Spleen (tissue), 11 donors: ENCODE measurements around the gene LPCAT3. TPM values are rescaled to one million over a fixed set of nuclear protein-coding genes. Genes with fewer than 3 reads are reported as not detected.
A peak's percentile ranks its signal among the peaks of the same experiment; 100 is the strongest.

Experiments
- DNase-seq: peaks from one replicate; pipeline ENCODE4 v3.0.0-alpha.2; 2020
- H3K27ac ChIP-seq, 8 donors: fragments of 200-600 bp; sonication (generic) in 7 of 8; 1 replicate in 4 of 8; 2 replicates in 4 of 8; pipeline versions ENCODE4 v1.5.0 to v1.8.0; 2016 to 2021; ENCODE audit warnings: inconsistent platforms in 4 of 8, mild to moderate bottlenecking in 4 of 8, moderate library complexity in 1 of 8
- H3K27me3 ChIP-seq, 7 donors: fragments of 200-600 bp; sonication (generic) in 6 of 7; replicated peaks in 1 of 7; 1 replicate in 4 of 7; 2 replicates in 3 of 7; pipeline versions ENCODE4 v1.5.0 to v1.8.0; 2016 to 2021; ENCODE audit warnings: inconsistent platforms in 3 of 7, mild to moderate bottlenecking in 1 of 7
- H3K36me3 ChIP-seq, 6 donors: fragments of 200-600 bp; sonication (generic) in 5 of 6; 1 replicate in 4 of 6; 2 replicates in 2 of 6; pipeline versions ENCODE4 v1.5.0 to v1.8.0; 2016 to 2021; ENCODE audit warnings: inconsistent platforms in 2 of 6
- H3K4me1 ChIP-seq, 6 donors: fragments of 200-600 bp; sonication (generic) in 5 of 6; 1 replicate in 3 of 6; 2 replicates in 3 of 6; pipeline versions ENCODE4 v1.5.0 to v1.8.0; 2016 to 2021; ENCODE audit warnings: inconsistent platforms in 3 of 6
- H3K4me3 ChIP-seq, 8 donors: fragments of 200-600 bp; sonication (generic) in 7 of 8; 1 replicate in 4 of 8; 2 replicates in 4 of 8; pipeline versions ENCODE4 v1.5.0 to v1.8.0; 2016 to 2021; ENCODE audit warnings: inconsistent platforms in 4 of 8, mild to moderate bottlenecking in 4 of 8, moderate library complexity in 2 of 8
- H3K9me3 ChIP-seq, 8 donors: fragments of 200-600 bp; sonication (generic) in 7 of 8; 1 replicate in 4 of 8; 2 replicates in 4 of 8; pipeline versions ENCODE4 v1.5.0 to v1.8.0; 2016 to 2021; ENCODE audit warnings: inconsistent platforms in 4 of 8
- CTCF ChIP-seq, 11 experiments: fragments of 200-600 bp in 7 of 11; fragments of 450-650 bp in 4 of 11; sonication (generic) in 4 of 11; IDR thresholded peaks in 8 of 11; conservative IDR thresholded peaks in 3 of 11; 1 replicate in 7 of 11; 2 replicates in 4 of 11; pipeline versions ENCODE4 v1.4.0 to v1.8.0; 2016 to 2021; ENCODE audit warnings: antibody characterized with exemption in 11 of 11, inconsistent platforms in 4 of 11, mild to moderate bottlenecking in 1 of 11
- POLR2A ChIP-seq, 3 donors: fragments of 450-650 bp; IDR thresholded peaks; one replicate each; pipeline ENCODE4 v1.5.1; 2017; ENCODE audit warnings: antibody characterized with exemption in 3 of 3, mild to moderate bottlenecking in 1 of 3
- POLR2AphosphoS5 ChIP-seq, 3 donors: sonication (generic); formaldehyde crosslinking; IDR thresholded peaks; one replicate each; pipeline ENCODE4 v1.5.1; 2017; ENCODE audit warnings: antibody characterized with exemption in 3 of 3
- WGBS, 5 donors: extraction: QIAGEN DNeasy Blood & Tissue Kit in 3 of 5; methylation state at CpG; one replicate each; pipeline versions ENCODE4 v1.1.5 to v1.1.7; 2013 to 2018; 5-methylcytosine and 5-hydroxymethylcytosine counted together
- intact Hi-C: fragments of 100-400 bp; cut with DNase I; formaldehyde crosslinking; loops from one replicate; pipeline ENCODE4 v1.15.0; 2023; ENCODE audit warnings: low total_unique reads
- polyA plus RNA-seq, 3 donors: library from polyadenylated mRNA; stranded (reverse); fragments of 200-250 nt; gene quantifications; one replicate each; pipeline ENCODE4 v1.2.1, GENCODE V29; 2013
- total RNA-seq, 7 donors: library from RNA; depleted of rRNA in 3 of 7; stranded (reverse); fragments of >200 nt in 3 of 7; fragmentation: NEBNext Ultra II Directional in 4 of 7; extraction: Animal tissue kit (Norgen Biotek cat#: 25700) in 4 of 7; gene quantifications; one replicate each; pipeline versions ENCODE4 v1.1.0 to v1.2.1, GENCODE V29; 2016 to 2021
- donor health status: healthy with polysubstance abuse.
- donor health status: DM: no; HTN: no; CAD: no; lungs with moderate emphysema.
- donor health status: DM: no; HTN: no; CAD: no.
- donor health status: Bipolar disorder and iron deficiency.
- donor health status: healthy.
- donor health status: DM: no; HTN: no; CAD: no.
- donor health status: DM: yes; HTN: yes; CAD: no.

LPCAT3 gene
- total and polyA plus RNA-seq, 10 donors, result 9.7 to 52.5 (median 36.9) TPM

GRCh38 chr12:6936636-6937480 is 81.4 kb downstream of the LPCAT3 start:
- no peaks in the 10 kb centered on the region for H3K9me3 ChIP-seq
- no peaks in the 10 kb centered on the region for H3K27me3 ChIP-seq
- H3K4me1 ChIP-seq, result peaks cover 19 to 80% (median 61%) of the 10 kb centered on the region in 6 donors
- DNase-seq, result peak; percentile 92
- H3K4me3 ChIP-seq, result peak overlapping the region; percentile 49 to 90 (median 67)
- TF ChIP-seq CTCF (IDR thresholded peaks at IDR 0.05 in 8 of 11, conservative IDR thresholded peaks at IDR 0.05 in 3 of 11) (peak in 1 of 11 experiments; percentile 23), POLR2A (IDR thresholded peaks at IDR 0.05) (no peak), POLR2AphosphoS5 (IDR thresholded peaks at IDR 0.05) (peak; percentile 56 to 67 (median 65))
- peak overlapping the region; percentile 90 to 98 (median 96) for H3K27ac ChIP-seq
- 10 to 16% (median 15%) methylated on average over 31 to 36 of the region's 36 CpGs for WGBS, 5 donors
- H3K36me3 ChIP-seq, result peaks cover 0 to 64% (median 25%) of the 10 kb centered on the region in 6 donors
- intact Hi-C loops, result no loop called here

- no peak for DNase-seq
- no peaks in the 10 kb centered on the region for H3K9me3 ChIP-seq
- no peaks in the 10 kb centered on the region for H3K27me3 ChIP-seq
- H3K36me3 ChIP-seq, result peaks cover 0 to 57% (median 22%) of the 10 kb centered on the region in 6 donors
- peak overlapping the region in 7 of 8 donors; percentile 92 to 98 (median 96) for H3K27ac ChIP-seq
- TF ChIP-seq POLR2AphosphoS5 (IDR thresholded peaks at IDR 0.05), result no peak
- TF ChIP-seq POLR2A (IDR thresholded peaks at IDR 0.05), result no peak
- no peak for TF ChIP-seq CTCF (IDR thresholded peaks at IDR 0.05 in 8 of 11, conservative IDR thresholded peaks at IDR 0.05 in 3 of 11)
- intact Hi-C loops, result no loop called here
- WGBS, 5 donors, result 66 to 85% (median 71%) methylated on average over 3 of the region's 3 CpGs
- peak overlapping the region in 1 of 8 donors; percentile 90 for H3K4me3 ChIP-seq
- peaks cover 24 to 80% (median 64%) of the 10 kb centered on the region in 6 donors for H3K4me1 ChIP-seq
Measured at GRCh38 chr12:6936194-6936635, 82.1 kb downstream of the LPCAT3 start.

GRCh38 chr12:6935371-6936193 is 82.7 kb downstream of the LPCAT3 start:
- intact Hi-C loops, result no loop called here
- Histone ChIP-seq H3K4me3 (no peak overlapping the region), H3K9me3 (no peaks in the 10 kb centered on the region), H3K36me3 (peaks cover 0 to 51% (median 21%) of the 10 kb centered on the region in 6 donors), H3K4me1 (peaks cover 24 to 85% (median 67%) of the 10 kb centered on the region in 6 donors), H3K27ac (peak overlapping the region in 5 of 8 donors; percentile 54 to 98 (median 95)), H3K27me3 (no peaks in the 10 kb centered on the region)
- 59 to 81% (median 63%) methylated on average over 14 of the region's 14 CpGs for WGBS, 5 donors
- TF ChIP-seq POLR2A (IDR thresholded peaks at IDR 0.05) (no peak), CTCF (IDR thresholded peaks at IDR 0.05 in 8 of 11, conservative IDR thresholded peaks at IDR 0.05 in 3 of 11) (no peak), POLR2AphosphoS5 (IDR thresholded peaks at IDR 0.05) (no peak)
- DNase-seq, result no peak
